ENCODE data around the gene ADAR. TPM values are rescaled to one million over a fixed set of nuclear protein-coding genes. Genes with fewer than 3 reads are reported as not detected.

Gene ADAR
- total RNA-seq, 1 donor from 2014 or later: 275 TPM

DNA sequence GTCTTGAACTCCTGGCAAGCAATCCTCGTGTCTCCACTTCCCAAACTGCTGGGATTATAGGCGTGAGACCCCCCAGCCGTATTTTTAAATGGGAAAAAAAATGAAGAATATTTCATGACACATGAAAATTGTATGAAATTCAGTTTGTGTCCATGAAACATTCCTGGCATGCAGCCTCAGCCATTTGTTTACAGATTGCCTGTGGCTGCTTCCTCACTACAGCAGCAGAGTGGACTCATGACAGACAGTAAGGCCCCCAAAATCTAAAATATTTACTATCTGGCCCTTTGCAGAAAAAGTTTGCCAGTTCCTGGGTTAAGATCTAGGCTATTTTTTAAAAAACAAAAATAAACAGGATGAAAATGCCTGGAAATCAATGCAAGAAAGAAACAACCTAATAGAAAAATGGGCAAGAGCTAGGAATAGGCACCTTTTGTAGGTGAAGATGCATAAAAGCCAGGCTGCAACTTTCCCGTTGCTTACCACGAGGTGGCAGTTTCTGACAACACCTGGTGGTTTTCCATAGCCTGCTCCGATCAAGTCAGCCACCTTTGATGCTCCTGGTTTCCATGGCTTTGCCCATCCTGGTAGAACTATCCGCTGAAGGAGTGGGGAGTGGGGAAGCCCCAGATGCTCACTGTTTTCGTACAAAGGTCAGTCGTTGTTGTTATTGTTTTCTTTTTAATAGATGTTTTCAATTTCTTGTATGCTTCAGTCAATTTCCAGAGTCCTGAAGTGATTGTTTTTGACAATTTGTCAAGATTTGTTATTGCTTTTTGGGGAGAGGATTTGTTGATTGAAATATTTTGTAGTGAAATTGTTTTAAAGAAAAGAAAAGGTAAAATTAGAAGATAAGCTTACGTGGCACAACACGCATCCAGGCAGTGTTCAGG is 73.8 kb downstream of the ADAR start:
- Histone ChIP-seq H3K4me2 (ENCODE audit: low read length) (no peak overlapping the region), H3K9ac (ENCODE audit: low read length) (no peak overlapping the region), H3K79me2 (ENCODE audit: insufficient read depth, low read length) (no peaks in the 10 kb centered on the region), H2AFZ (ENCODE audit: low read depth, low read length) (no peak overlapping the region), H3K4me3 (ENCODE audit: insufficient read depth, low read depth, low read length) (no peak overlapping the region), H3K4me1 (ENCODE audit: insufficient read depth, low read length) (no peaks in the 10 kb centered on the region), H4K20me1 (ENCODE audit: insufficient read depth, low read length) (no peaks in the 10 kb centered on the region), H3K27me3 (ENCODE audit: insufficient read depth, low read length) (peaks cover 26% of the 10 kb centered on the region), H3K36me3 (ENCODE audit: insufficient read depth, low read length) (no peaks in the 10 kb centered on the region), H3K27ac (ENCODE audit: low read depth, low read length) (no peak overlapping the region), H3K9me3 (ENCODE audit: insufficient read depth, low read depth, low read length) (no peaks in the 10 kb centered on the region)
- TF ChIP-seq EZH2 (IDR thresholded peaks at IDR 0.05; ENCODE audit: insufficient read depth, low read length): no peak
- TF ChIP-seq, protein P1, sequence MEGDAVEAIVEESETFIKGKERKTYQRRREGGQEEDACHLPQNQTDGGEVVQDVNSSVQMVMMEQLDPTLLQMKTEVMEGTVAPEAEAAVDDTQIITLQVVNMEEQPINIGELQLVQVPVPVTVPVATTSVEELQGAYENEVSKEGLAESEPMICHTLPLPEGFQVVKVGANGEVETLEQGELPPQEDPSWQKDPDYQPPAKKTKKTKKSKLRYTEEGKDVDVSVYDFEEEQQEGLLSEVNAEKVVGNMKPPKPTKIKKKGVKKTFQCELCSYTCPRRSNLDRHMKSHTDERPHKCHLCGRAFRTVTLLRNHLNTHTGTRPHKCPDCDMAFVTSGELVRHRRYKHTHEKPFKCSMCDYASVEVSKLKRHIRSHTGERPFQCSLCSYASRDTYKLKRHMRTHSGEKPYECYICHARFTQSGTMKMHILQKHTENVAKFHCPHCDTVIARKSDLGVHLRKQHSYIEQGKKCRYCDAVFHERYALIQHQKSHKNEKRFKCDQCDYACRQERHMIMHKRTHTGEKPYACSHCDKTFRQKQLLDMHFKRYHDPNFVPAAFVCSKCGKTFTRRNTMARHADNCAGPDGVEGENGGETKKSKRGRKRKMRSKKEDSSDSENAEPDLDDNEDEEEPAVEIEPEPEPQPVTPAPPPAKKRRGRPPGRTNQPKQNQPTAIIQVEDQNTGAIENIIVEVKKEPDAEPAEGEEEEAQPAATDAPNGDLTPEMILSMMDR (IDR thresholded peaks at IDR 0.05; ENCODE audit: insufficient read depth, low read depth, low read length): peak; percentile 32
- Mint-ChIP-seq H3K9me3 (ENCODE audit: unreplicated experiment) (peaks cover 12% of the 10 kb centered on the region), H3K27me3 (ENCODE audit: low read depth, unreplicated experiment) (peaks cover 32% of the 10 kb centered on the region), H3K4me1 (ENCODE audit: low read depth, unreplicated experiment) (no peaks in the 10 kb centered on the region), H3K4me3 (ENCODE audit: unreplicated experiment) (no peak overlapping the region), H3K36me3 (ENCODE audit: low read depth, unreplicated experiment) (no peaks in the 10 kb centered on the region), H3K27ac (ENCODE audit: unreplicated experiment) (no peak overlapping the region)
- DNase-seq (ENCODE audit: low read depth): no peak
- FAIRE-seq: no peak

Other genes with a start within 250 kb of the ADAR start
- gene IL6R, start 202.8 kb downstream of the ADAR start, total RNA-seq: 2.2 and 2.5 TPM in 2 replicates
- not detected in 2 replicates for gene TDRD10, start 106.0 kb downstream of the ADAR start, total RNA-seq
- gene SHE, start 105.8 kb downstream of the ADAR start, total RNA-seq: not detected in 2 replicates
- 85.3 and 85.4 TPM in 2 replicates for gene UBE2Q1, start 49.5 kb downstream of the ADAR start, total RNA-seq
- gene CHRNB2, start 40.4 kb downstream of the ADAR start, total RNA-seq: 0.20 and 0.24 TPM in 2 replicates